ENCODE data around the gene OSTF1. TPM values are rescaled to one million over a fixed set of nuclear protein-coding genes. Genes with fewer than 3 reads are reported as not detected.

OSTF1 gene
- total and polyA plus RNA-seq, 2 experiments from 2014 or later = 15.6 to 24.0 TPM

GRCh38 chr9:75134495-75134894, 46.2 kb downstream of the OSTF1 start (continued):
- TF ChIP-seq REST (IDR thresholded peaks at IDR 0.05; ENCODE audit: unreplicated experiment) = no peak
- no peak for TF ChIP-seq JUNB (IDR thresholded peaks at IDR 0.05; ENCODE audit: unreplicated experiment)
- TF ChIP-seq EZH2phosphoT487 (IDR thresholded peaks at IDR 0.05; ENCODE audit: unreplicated experiment) = no peak
- no peak for TF ChIP-seq EZH2 (IDR thresholded peaks at IDR 0.05; ENCODE audit: low read depth, unreplicated experiment)
- TF ChIP-seq ETS1 (IDR thresholded peaks at IDR 0.05) = no peak

- Histone ChIP-seq H3K4me3 (no peak overlapping the region), H3K27me3 (ENCODE audit: insufficient read depth) (no peaks in the 10 kb centered on the region), H3K79me2 (replicated peaks; ENCODE audit: insufficient read depth) (no peaks in the 10 kb centered on the region), H3F3A (replicated peaks; ENCODE audit: low read depth) (no peaks in the 10 kb centered on the region), H3K27ac (ENCODE audit: low read depth) (no peak overlapping the region), H3K9me2 (ENCODE audit: insufficient read depth) (no peaks in the 10 kb centered on the region), H2AFZ (no peak overlapping the region), H3K36me3 (ENCODE audit: insufficient read depth) (no peaks in the 10 kb centered on the region), H4K20me1 (replicated peaks; ENCODE audit: insufficient read depth) (no peaks in the 10 kb centered on the region), H3K4me1 (ENCODE audit: insufficient read depth) (peaks cover 4% of the 10 kb centered on the region; the same call in 1 of the 2 replicates), H3K4me2 (no peak overlapping the region)
- no peak for TF ChIP-seq NANOG (IDR thresholded peaks at IDR 0.05; ENCODE audit: borderline replicate concordance)
- no peak for TF ChIP-seq POLR2AphosphoS5 (IDR thresholded peaks at IDR 0.05; ENCODE audit: low read depth)
- TF ChIP-seq REST (IDR thresholded peaks at IDR 0.05; ENCODE audit: unreplicated experiment) = no peak
- Mint-ChIP-seq H3K4me3 (no peak overlapping the region), H3K27me3 (ENCODE audit: insufficient read depth, low read depth, poor library complexity) (no peaks in the 10 kb centered on the region), H3K27ac (no peak overlapping the region), H3K36me3 (ENCODE audit: low read depth) (peaks cover 2% of the 10 kb centered on the region; the same call in 2 of the 3 replicates), H3K4me1 (peaks cover 12% of the 10 kb centered on the region), H3K9me3 (no peaks in the 10 kb centered on the region; the same call in 2 of the 3 replicates)
- DNase-seq (ENCODE audit: low spot score) = no peak
- no peak for ATAC-seq
Observed at GRCh38 chr9:75138260-75139040, 50.1 kb downstream of the OSTF1 start.
